ENCODE data around the gene SPTBN4. TPM values are rescaled to one million over a fixed set of nuclear protein-coding genes. Genes with fewer than 3 reads are reported as not detected.

The SPTBN4 gene
- total RNA-seq, 2 experiments from 2014 or later, result 1.3 to 2.3 TPM

GRCh38 chr19:40420451-40420765, 46.4 kb upstream of the SPTBN4 start:
- no peak for ATAC-seq
- CTCF ChIA-PET, result interaction anchor here (0.5 to 4.8 kb wide), 20 partner anchors 10 to 1558 kb away, joined by 3 to 38 read pairs (median 4); partner anchors contain the start of genes BLVRB and SERTAD3
- DNase-seq, result no peak
- Mint-ChIP-seq H3K27me3 (no peaks in the 10 kb centered on the region), H3K4me1 (ENCODE audit: low read depth) (peaks cover 16% of the 10 kb centered on the region), H3K4me3 (peak overlapping the region; percentile 77), H3K36me3 (ENCODE audit: low read depth) (peaks cover 17% of the 10 kb centered on the region), H3K9me3 (no peaks in the 10 kb centered on the region), H3K27ac (peak overlapping the region; percentile 87)
- intact Hi-C loops (cut with micrococcal nuclease), result no loop called here
- POLR2A ChIA-PET, result interaction anchor here (0.6 to 1.5 kb wide), 9 partner anchors 11 to 338 kb away, joined by 3 to 8 read pairs (median 3); partner anchors contain the start of genes C19orf47 and SERTAD3
- TF ChIP-seq CTCF (IDR thresholded peaks at IDR 0.05), result no peak

DNA sequence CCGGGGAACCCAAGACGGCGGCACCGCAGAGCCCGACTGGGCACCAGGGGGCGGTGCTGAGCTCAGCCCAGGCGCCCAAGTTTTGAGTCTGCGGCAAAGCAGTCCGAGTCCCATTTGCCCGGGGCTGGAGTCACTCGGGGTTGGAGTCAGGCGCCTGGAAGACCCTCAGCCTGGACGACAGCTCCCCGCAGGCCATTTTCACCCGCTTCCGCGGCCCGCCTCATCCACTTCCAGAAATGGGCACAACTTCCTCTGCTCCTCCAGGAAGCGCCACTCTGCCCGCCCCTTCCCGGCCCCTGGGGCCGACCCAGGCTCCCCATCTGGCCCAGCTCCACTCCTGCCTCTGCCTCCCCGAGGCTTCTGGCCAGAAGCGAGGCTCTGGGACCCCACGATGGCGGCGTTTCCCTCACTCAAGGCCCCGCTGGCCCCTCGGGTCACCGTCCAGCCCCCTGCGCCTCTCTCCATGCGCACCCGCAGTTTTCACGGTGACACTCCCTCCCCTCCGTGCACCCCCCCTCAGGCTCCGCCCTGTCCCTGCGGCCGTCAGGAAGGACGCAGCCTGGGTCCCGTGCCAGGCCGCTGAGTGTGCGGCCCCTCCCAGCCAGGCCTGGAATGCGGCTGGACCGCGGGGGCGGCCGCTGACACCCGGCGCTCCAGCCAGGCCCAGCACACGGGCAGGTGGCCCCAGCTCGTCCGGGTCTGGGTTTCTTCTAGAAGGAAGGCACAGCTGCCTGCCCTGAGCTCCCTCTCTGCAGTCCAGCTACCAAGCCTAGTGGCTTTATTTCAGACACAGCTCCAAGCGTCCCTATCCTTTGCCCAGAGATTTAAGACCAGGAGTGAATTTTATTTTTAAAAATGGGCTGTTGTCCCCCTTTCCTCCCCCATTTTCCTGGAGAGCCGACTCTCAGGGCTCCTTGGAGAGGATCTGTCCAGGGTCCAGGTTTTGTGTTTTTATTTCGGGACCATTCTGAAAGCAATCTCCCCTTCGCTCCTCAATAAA, 45.7 kb upstream of the SPTBN4 start:
- intact Hi-C loops (cut with micrococcal nuclease), result no loop called here
- Mint-ChIP-seq H3K4me3 (peak overlapping the region; percentile 77), H3K27me3 (no peaks in the 10 kb centered on the region), H3K36me3 (ENCODE audit: low read depth) (peaks cover 17% of the 10 kb centered on the region), H3K9me3 (no peaks in the 10 kb centered on the region), H3K27ac (peak overlapping the region; percentile 87), H3K4me1 (ENCODE audit: low read depth) (peaks cover 16% of the 10 kb centered on the region)
- POLR2A ChIA-PET, result interaction anchor here (0.7 to 1.5 kb wide), 9 partner anchors 12 to 231 kb away, joined by 3 to 8 read pairs (median 3); partner anchors contain the start of genes C19orf47 and SERTAD3
- DNase-seq (peak; percentile 81), ATAC-seq (peak; percentile 54)
- TF ChIP-seq CTCF (IDR thresholded peaks at IDR 0.05), result peak; percentile 98
- CTCF ChIA-PET, result interaction anchor here (0.5 to 4.8 kb wide), 22 partner anchors 10 to 1559 kb away, joined by 3 to 38 read pairs (median 4); partner anchors contain the start of genes BLVRB and SERTAD3

- DNase-seq, result no peak
- intact Hi-C loops (cut with micrococcal nuclease), result no loop called here
- H3K36me3 Mint-ChIP-seq (ENCODE audit: low read depth), result peaks cover 17% of the 10 kb centered on the region
- H3K27ac Mint-ChIP-seq, result peak overlapping the region; percentile 86
- ChIA-PET POLR2A (interaction anchor here (1.1 to 1.2 kb wide), 2 partner anchors 19 to 67 kb away, joined by 3 read pairs; no protein-coding TSS in a partner anchor), CTCF (interaction anchor here (1.2 to 4.8 kb wide), 9 partner anchors 11 to 212 kb away, joined by 3 to 38 read pairs (median 6); partner anchors contain the start of gene BLVRB)
- H3K27me3 Mint-ChIP-seq, result no peaks in the 10 kb centered on the region
- H3K9me3 Mint-ChIP-seq, result no peaks in the 10 kb centered on the region
- peaks cover 15% of the 10 kb centered on the region for H3K4me1 Mint-ChIP-seq (ENCODE audit: low read depth)
- ATAC-seq, result no peak
- H3K4me3 Mint-ChIP-seq, result peak overlapping the region; percentile 77
- TF ChIP-seq CTCF (IDR thresholded peaks at IDR 0.05), result no peak
Measured at GRCh38 chr19:40421993-40422747, 44.6 kb upstream of the SPTBN4 start.

DNA sequence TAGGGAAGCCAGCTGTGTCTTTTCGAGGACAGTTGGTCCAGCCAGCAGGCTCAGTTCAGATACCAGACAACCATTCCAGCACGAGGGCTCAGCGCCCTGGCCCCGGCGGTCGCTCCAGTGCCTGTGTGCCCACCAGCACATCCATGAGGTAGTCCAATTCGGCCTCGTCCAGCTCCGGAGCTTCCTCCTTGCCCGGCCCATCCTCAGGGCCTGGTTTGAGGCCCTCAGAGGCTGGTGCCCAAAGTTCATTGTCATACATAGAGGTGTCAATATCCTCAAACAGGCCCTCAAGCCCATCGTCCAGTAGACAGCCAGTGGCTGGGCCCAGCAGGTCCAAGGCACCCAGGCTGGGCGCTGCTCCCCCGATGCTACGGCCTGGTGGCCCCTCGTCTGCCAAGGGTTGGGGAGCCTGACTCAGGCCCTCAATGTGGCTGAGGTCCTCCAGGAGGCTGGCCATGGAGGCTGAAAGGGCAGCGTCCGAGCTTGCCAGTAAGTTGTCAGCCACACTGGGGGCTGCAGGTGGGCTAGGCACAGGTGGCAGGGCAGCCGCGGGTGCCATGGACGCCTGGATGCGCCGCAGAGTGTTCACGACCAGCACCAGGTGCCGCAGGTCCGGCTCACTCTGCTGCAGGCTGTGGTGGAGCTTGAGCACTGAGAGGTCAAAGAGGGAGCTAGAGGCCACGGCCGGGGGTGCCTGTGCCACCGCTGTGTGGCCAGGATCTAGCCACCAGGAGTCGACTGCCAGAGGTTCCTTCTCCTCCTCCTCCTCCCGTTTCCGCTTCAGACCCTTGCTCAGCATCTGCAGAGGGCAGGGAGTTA, 43.8 kb upstream of the SPTBN4 start:
- H3K27me3 Mint-ChIP-seq, result no peaks in the 10 kb centered on the region
- DNase-seq (no peak), ATAC-seq (no peak)
- peaks cover 14% of the 10 kb centered on the region for H3K4me1 Mint-ChIP-seq (ENCODE audit: low read depth)
- ChIA-PET POLR2A (interaction anchor here (1.0 to 1.2 kb wide), 3 partner anchors 20 to 66 kb away, joined by 3 to 5 read pairs (median 3); no protein-coding TSS in a partner anchor), CTCF (interaction anchor here (1.6 to 4.8 kb wide), 3 partner anchors 10 to 117 kb away, joined by 6 to 28 read pairs (median 22); no protein-coding TSS in a partner anchor)
- no peaks in the 10 kb centered on the region for H3K9me3 Mint-ChIP-seq
- intact Hi-C loops (cut with micrococcal nuclease), result no loop called here
- H3K4me3 Mint-ChIP-seq, result peak overlapping the region; percentile 77
- peaks cover 17% of the 10 kb centered on the region for H3K36me3 Mint-ChIP-seq (ENCODE audit: low read depth)
- TF ChIP-seq CTCF (IDR thresholded peaks at IDR 0.05), result no peak
- peak overlapping the region; percentile 86 for H3K27ac Mint-ChIP-seq

Data from activated CD8-positive, alpha-beta T cell treated with anti-CD3 and anti-CD28 coated beads for 36 hours (primary cell).